HuH-7.5 (cell line): ENCODE results near the gene COMMD3.
"Not testable (repeated sequence)": the region's sequence is repeated elsewhere in the genome, so short reads cannot be mapped to it uniquely, and the experiment has no call there.

Experiments used
- DNase-seq: peaks from one replicate; pipeline ENCODE4 v3.0.0; 2011; ENCODE audit warnings: low spot score

COMMD3 gene

GRCh38 chr10:22316286-22317075, at the start of gene COMMD3:
Gene COMMD3 (plus strand): TSS chr10:22316388. CDS start chr10:22316418, 30 bp downstream.
- DNase-seq, result peak; percentile 71

DNA sequence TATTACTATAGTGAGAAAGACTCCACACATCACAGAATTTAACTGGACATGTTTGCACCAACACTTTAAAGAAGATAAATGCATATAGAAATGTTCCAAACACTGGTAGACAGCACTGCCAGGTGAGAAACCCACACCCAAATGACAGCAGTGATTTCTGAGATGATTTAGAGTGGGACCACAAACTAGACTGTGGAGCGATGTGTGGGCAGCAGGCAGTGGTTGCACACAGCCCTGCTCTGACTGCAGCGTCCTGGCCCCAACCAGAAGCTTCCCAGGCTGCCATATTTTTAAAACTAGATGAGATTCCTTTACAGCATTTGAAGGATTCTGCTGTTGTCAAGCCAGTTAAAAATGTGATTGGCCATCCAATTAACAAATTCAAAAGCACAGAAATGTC, 47.7 kb upstream of the COMMD3 start:
- no peak for DNase-seq

DNA sequence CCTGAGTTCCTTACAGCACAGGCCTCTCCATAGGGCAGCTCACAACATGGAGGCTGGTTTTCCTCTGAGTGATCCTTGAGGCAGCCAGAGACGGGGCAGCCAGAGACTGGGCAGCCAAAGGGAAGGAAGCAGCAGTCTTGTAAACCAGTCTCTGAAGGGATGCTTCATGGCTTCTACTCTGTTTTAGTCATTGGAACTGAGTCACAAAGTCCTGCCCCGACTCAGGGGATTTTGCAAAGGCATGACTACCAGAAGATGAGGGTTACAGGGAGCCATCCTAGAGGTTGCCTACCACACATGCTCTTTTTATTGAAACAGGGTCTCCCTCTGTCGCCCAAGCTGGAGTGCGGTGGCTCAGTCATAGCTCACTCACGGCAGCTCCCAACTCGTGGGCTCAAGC, 44.4 kb upstream of the COMMD3 start:
- no peak for DNase-seq

- no peak for DNase-seq
Measured at GRCh38 chr10:22278441-22278782, 37.8 kb upstream of the COMMD3 start.

DNA sequence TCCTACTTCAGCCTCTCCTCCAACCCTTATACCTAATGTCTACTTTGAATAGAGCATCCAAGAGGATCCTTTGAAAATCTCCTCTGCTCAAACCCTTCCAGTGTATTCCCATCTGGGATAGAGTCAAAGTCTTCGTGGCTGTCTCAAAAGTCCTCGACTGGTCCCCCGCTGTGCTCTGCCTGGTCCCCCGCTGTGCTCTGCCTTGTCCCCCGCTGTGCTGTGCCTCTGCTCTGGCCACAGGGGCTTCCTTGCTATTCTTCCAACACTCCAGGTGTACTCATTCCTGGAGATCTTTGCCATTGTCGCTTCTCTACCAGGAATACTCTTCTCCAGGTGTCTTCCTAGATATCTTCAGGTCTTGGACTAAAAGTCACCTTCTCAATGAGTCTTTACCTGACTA, 36.1 kb upstream of the COMMD3 start:
- DNase-seq, result no peak

DNA sequence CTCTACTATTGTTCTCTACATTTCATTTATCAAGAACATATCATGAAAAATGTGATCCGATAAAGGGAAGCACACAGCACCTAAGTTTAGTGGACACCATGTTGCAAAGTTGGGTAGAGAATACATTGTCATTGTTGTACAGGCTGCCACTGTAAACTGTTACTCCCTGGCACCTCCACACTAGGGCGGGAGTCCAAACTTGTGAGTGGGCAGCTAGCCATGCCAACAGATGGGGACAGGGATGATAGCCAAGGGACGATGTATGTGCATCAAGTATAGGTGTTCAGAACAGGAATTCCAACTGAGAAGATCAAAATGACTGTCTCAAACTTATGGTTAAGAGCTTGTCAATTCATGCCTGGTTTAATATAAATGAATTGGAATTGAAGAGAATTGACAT, 31.1 kb upstream of the COMMD3 start:
- no peak for DNase-seq

DNA sequence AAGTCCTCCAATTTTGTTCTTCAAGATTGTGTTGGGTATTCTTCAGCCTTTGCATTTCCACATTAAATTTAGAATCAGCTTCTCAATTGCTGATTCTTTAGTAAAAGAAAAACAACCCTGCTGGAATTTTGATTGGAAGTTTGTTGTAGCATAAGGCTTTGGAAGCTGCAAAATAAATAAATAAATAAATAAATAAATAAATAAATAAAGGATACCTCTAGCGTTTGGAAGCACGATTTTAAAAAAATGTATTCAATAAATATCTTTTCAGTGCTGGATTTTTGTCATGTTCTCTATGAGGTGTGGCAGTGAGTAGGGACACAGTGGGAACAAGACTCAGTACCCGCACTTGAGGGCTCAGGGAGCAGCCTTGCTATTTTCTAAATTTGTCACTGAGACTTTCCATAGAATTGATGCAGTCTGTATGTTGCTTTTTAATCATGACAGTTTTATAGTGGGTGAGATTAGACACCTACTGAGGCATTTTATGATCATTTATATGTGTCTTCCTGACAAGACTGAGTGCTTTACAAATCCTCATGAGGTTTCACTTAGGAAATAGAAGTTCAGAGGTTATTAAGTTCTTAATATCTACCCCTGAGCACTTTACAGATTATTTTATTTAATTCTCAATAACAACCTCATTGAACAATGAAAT, 22.3 kb upstream of the COMMD3 start:
- DNase-seq, result no peak

- no peak for DNase-seq
Measured at GRCh38 chr10:22294694-22295093, 21.5 kb upstream of the COMMD3 start.

DNA sequence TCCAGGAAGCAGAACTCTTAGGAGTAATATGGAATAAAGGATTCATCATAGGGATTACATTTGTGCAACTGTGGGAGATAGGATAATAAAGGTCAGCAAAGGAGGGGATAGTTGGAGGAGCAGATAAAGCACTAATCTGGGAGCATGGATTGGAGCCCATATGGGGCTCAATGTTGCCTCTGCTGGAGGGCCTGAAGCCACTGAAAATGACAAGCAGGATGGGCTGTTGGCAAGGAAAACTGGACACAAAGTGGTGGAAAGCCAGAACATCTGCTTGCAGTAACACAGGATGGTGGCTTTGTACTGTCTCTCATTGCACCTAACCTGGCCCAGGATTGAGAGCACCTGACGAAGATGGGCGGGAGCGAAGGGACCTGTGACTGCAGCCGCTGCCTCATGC, 15.0 kb upstream of the COMMD3 start:
- DNase-seq, result no peak

DNA sequence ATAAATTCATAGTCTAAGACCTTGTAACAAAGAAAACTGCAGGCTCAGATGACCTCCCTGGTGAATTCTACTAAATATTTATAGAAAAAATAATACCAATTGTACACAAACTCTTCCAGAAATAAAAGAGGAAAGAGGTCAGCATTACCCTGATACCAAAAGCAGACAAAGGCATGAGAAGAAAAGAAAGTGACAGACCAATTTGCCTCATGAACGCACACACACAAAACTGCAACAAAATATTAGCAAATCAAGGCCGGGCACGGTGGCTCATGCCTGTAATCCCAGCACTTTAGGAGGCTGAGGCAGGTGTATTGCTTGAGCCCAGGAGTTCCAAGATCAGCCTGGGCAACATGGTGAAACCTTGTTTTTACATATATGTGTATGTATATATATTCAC, 12.7 kb upstream of the COMMD3 start:
- no peak for DNase-seq

DNA sequence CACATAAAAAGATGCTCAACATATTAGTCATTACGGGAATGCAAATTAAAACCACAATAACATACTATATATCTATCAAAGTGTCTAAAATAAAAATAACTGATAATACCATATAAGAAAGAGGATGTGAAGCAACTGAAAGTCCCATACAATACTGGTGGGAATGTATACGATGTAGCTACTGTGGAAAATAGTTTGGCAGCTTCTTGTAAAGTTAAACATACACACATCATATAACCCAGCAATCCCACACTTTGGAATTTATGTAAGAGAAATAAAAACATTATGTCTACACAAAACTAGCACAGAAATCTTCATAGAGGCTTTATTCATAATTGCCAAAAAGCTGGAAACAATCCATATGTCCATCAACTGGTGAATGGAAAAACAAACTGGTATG, 10.5 kb upstream of the COMMD3 start:
- no peak for DNase-seq

- DNase-seq, result no peak
Measured at GRCh38 chr10:22308390-22308789, 7.8 kb upstream of the COMMD3 start.

DNA sequence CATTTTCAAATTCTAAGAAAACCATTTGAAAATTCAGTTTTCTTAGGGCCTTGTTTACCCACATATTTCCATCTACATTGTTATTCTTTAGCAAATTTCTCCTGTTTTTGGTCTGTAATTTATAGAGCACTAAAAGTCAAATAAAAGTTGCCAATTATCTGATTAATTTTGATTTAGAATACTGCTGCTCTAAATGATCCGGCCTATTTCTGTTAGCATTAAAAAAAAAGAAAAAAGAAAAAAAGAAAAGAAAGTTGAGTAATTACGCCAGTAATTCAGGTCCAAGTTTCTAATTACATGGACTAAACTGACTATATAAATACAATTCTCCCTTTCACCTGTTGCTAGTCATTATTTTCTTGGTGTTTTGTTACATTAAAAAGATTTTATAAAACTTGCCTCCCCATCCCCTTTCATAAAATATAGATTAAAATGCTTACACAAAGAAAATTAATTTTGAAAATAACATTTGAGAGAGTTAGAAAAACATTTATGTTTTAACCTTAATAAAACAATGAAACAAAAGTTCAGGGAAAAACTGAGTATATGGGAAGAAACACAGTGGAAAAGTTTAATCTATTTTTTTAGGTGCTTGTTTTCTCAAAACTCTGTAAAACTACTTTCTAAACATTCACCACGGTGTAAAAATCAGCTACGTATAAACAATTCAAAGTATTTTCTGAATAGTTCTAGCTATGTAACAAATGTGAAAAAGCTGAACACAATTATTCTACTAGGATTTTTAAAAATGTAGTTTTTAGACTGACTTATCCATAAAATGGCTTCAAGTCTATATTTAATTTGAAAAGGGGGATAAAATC, 6.8 kb upstream of the COMMD3 start:
- no peak for DNase-seq

- DNase-seq, result not testable (repeated sequence)
Measured at GRCh38 chr10:22310012-22310411, 6.2 kb upstream of the COMMD3 start.

DNA sequence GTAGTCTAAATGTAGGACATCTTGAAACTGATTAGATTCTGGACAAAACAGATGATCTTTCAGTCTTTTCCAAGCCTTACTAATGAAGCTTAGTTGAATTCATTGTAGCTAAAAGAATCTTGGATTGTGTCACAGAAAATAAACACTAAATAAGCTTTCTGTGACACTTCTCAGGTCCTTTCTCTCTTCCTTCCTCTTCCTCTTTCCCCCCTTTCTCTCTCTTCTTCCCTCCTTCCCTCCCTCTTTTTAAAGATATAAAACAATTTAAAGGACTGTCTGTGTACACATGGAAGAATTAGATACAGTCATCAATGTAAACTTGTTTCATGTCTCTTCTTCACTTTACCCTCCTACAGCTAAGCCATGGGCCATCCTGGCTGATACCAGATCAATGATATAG, 5.3 kb upstream of the COMMD3 start:
- no peak for DNase-seq

DNA sequence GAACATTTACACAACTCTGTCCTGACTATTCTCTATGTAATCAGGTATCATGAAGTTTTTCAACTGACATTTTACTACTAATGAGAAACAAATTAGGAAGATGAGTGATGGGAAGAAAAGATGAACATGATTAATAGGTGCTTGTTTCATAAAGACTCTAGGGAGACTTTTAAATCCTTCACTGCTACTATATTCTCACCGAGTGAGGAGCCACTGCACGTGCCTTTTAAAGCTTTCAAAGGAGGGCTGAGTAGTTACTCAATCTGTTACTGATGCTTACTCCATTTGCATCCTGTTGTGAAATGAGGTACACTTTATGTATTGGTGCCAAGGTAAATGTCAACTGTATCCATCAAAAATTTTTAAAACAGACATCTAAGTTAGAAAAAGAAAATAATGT, 1.3 kb upstream of the COMMD3 start:
- no peak for DNase-seq

DNA sequence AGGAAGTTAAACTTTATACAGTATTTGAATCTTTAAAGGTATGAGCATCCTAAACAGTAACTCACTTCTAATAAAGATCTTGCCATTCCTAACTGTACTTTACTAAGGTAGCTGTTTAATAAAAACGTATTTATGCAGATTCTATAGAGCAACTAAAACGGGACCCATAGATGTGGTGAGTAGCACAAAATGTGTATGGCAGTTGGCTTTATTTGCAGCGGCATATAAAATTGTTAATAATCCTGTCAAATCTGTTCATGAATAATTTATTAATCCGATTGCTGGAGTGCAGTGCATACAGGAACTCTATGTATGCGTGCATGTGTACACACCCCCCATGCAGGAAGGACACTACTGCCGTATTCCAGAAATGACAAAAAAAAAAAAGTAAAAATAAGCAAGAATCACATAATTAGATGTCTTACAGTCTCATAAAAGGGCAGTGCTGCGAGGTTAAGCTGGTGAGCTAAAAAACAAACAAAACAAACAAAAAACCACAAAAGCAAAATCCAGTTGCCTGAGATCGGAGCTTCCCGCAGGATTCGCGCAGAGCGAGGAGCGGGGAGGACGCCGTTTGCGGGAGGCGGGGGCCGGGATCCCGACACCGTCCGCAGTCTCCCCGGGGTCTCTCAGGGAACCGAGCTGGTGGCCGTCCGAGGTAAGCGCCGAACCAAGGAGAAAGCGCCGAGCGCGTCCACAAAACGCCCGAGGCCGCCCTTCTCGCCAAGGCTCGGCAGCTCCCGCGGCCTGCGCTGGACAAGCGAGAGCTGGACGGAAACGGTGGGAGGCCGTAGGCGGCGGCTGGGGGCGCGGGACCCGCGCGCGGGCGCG, 518 bp upstream of the COMMD3 start:
- DNase-seq, result no peak

DNA sequence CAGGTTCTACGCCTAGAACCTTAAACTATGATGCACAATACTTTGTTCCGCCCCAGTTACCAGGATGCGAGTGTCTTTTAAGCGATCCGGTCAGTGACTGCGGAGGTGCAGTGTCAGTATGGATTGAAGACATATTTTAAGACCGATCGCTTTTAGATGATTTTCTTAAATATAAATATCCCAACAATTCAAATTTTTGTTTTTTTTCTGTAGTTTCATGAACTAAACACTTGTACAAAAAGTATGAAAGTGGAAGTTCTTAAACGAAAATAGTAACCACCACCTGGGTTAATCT, 835 bp downstream of the COMMD3 start:
- DNase-seq, result no peak

GRCh38 chr10:22317771-22318565, 1.8 kb downstream of the COMMD3 start:
- DNase-seq, result no peak

DNA sequence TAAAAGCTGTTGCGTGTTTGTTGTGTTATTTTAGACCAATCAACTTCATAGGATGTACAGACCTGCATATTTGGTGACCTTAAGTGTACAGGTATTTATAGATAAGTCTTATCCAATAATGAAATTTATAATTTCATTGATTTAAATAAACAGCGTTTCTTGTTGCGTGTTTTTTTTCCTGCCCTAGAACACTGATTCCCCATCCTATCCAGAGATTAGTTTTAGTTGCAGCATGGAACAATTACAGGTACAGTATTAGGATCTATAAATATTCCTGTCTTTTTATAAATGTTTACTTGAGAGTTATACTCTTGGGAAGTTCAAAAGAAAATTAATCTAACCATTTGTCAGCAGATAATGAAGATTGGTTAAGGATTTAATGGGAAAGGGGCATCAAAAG, 2.6 kb downstream of the COMMD3 start:
- no peak for DNase-seq

DNA sequence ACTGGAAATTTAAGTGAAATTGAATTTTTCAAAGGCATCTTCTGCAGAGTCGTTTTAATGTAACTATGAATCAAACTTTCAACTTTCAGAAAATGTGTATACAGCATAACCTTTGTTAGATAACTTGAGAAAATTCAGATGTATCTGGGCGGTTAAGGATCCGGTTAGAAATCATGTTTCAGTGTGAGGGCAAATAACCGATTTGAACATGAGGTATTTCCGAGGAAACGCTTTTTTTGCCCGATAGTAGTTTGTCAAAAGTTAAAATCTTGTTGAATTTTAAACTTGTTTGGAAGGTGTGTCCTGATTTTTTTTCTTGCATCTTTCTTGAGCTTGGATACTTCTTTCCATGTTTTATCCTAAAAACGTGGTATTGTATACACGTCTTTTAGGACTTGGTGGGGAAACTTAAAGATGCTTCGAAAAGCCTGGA, 3.4 kb downstream of the COMMD3 start:
- DNase-seq, result no peak
